Stimulated activated CD4-positive, alpha-beta T cell treated with anti-CD3 and anti-CD28 coated beads, Interleukin-1b, Interleukin-23, amount 100 ng/mL, for 1 hour (primary cell): ENCODE measurements around the gene LARP1B.
"Not testable (repeated sequence)": the region's sequence is repeated elsewhere in the genome, so short reads cannot be mapped to it uniquely, and the experiment has no call there.

Experiments
- DNase-seq, 2 donors: peaks; one replicate each; pipeline ENCODE4 v3.0.0-alpha.2; 2020; ENCODE audit warnings: low read depth in 2 of 2

Gene LARP1B

GRCh38 chr4:128135391-128135790 is 74.3 kb downstream of the LARP1B start:
- DNase-seq: no peak

GRCh38 chr4:128141866-128142265 is 80.8 kb downstream of the LARP1B start:
- DNase-seq: no peak

- no peak for DNase-seq
Observed at GRCh38 chr4:128145727-128146126, 84.6 kb downstream of the LARP1B start.

- no peak for DNase-seq
Observed at GRCh38 chr4:128153800-128154199, 92.7 kb downstream of the LARP1B start.

- no peak for DNase-seq
Observed at GRCh38 chr4:128155231-128155855, 94.2 kb downstream of the LARP1B start.

- DNase-seq: no peak
Observed at GRCh38 chr4:128155874-128156456, 94.9 kb downstream of the LARP1B start.

- DNase-seq: not testable (repeated sequence)
Observed at GRCh38 chr4:128156472-128156871, 95.4 kb downstream of the LARP1B start.

- DNase-seq: no peak
Observed at GRCh38 chr4:128158894-128159293, 97.8 kb downstream of the LARP1B start.

- DNase-seq: no peak
Observed at GRCh38 chr4:128159967-128160366, 98.9 kb downstream of the LARP1B start.

GRCh38 chr4:128161138-128161537 is 100.0 kb downstream of the LARP1B start:
- no peak for DNase-seq

GRCh38 chr4:128162434-128162833 is 101.3 kb downstream of the LARP1B start:
- DNase-seq: no peak

GRCh38 chr4:128163177-128164117 is 102.3 kb downstream of the LARP1B start:
- DNase-seq: no peak

GRCh38 chr4:128166982-128167381 is 105.9 kb downstream of the LARP1B start:
- no peak for DNase-seq

- DNase-seq: no peak
Observed at GRCh38 chr4:128168701-128169100, 107.6 kb downstream of the LARP1B start.

- no peak for DNase-seq
Observed at GRCh38 chr4:128169245-128169644, 108.1 kb downstream of the LARP1B start.

- no peak for DNase-seq
Observed at GRCh38 chr4:128176643-128177042, 115.5 kb downstream of the LARP1B start.

- no peak for DNase-seq
Observed at GRCh38 chr4:128177498-128177897, 116.4 kb downstream of the LARP1B start.

GRCh38 chr4:128186623-128187022 is 125.5 kb downstream of the LARP1B start:
- DNase-seq: no peak

GRCh38 chr4:128191115-128191781 is 130.1 kb downstream of the LARP1B start:
- peak; percentile 25 to 37 for DNase-seq

- DNase-seq: no peak
Observed at GRCh38 chr4:128220286-128221235, 159.4 kb downstream of the LARP1B start.

GRCh38 chr4:128221586-128221985 is 160.5 kb downstream of the LARP1B start:
- DNase-seq: no peak
